BJ (cell line): ENCODE data around the gene COL2A1. TPM values are rescaled to one million over a fixed set of nuclear protein-coding genes. Genes with fewer than 3 reads are reported as not detected.

Experiments used
- CTCF ChIA-PET: fragments of 350-600 bp; formaldehyde crosslinking; extraction: SDS; loops from one replicate; lab custom pipeline; 2021; ENCODE audit warnings: antibody characterized with exemption, inconsistent platforms; lab: Yijun Ruan, JAX
- POLR2A ChIA-PET: fragments of 300-600 bp; sonication (Branson Sonifier 250); formaldehyde crosslinking; extraction: SDS; loops from one replicate; lab custom pipeline; 2021; ENCODE audit warnings: antibody characterized with exemption; lab: Charles Lee
- DNase-seq: peaks from one replicate; pipeline ENCODE4 v3.0.0-alpha.2; 2011; ENCODE audit warnings: low read depth
- H3K27me3 ChIP-seq: 2 replicates; pipeline ENCODE4 v1.6.0; 2011; ENCODE audit warnings: low read length; ENCODE audit not compliant: control insufficient read depth, insufficient read depth
- H3K36me3 ChIP-seq: 2 replicates; pipeline ENCODE4 v1.5.1; 2011; ENCODE audit warnings: low read length; ENCODE audit not compliant: control insufficient read depth, insufficient read depth
- H3K4me3 ChIP-seq: 2 replicates; pipeline ENCODE4 v1.5.1; 2011; ENCODE audit warnings: low read depth, mild to moderate bottlenecking, control low read depth, low read length
- polyA plus RNA-seq: library from polyadenylated mRNA; depleted of rRNA; stranded (reverse); fragments of >200 nt; gene quantifications from 2 replicates; pipeline ENCODE4 v1.2.3, GENCODE V29; 2011
- TF ChIP-seq, protein P1 (sequence below): IDR thresholded peaks from 2 replicates; pipeline ENCODE4 v1.5.1; 2011; ENCODE audit warnings: low read depth, mild to moderate bottlenecking, control low read depth, inconsistent platforms, low read length, moderate library complexity; ENCODE audit not compliant: insufficient read depth

Gene COL2A1
- polyA plus RNA-seq, 1 experiment, result not detected

DNA sequence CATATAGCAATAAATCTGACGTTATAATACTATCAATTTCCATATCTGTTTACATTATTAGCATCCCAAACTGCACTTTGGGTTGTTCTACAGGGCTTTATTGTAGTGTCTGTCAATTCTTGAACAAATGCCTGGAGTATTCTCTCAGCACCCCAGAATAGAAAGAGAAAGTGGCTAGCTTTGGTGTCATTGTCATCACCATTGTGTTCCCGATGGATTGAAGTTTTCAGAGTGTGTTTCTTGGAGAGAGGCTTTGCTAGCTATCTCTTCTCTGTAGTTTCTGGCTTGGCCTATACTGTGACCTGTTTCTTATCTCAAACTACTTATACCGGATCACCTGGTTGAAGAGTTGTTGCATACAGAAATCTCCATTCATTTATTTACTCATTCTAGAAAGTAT lies 34.4 kb downstream of the COL2A1 start:
- CTCF ChIA-PET, result interaction anchor here (0.9 to 1.9 kb wide), 2 partner anchors 11 to 15 kb away, joined by 3 to 5 read pairs; no protein-coding TSS in a partner anchor
- H3K4me3 ChIP-seq, result no peak overlapping the region

DNA sequence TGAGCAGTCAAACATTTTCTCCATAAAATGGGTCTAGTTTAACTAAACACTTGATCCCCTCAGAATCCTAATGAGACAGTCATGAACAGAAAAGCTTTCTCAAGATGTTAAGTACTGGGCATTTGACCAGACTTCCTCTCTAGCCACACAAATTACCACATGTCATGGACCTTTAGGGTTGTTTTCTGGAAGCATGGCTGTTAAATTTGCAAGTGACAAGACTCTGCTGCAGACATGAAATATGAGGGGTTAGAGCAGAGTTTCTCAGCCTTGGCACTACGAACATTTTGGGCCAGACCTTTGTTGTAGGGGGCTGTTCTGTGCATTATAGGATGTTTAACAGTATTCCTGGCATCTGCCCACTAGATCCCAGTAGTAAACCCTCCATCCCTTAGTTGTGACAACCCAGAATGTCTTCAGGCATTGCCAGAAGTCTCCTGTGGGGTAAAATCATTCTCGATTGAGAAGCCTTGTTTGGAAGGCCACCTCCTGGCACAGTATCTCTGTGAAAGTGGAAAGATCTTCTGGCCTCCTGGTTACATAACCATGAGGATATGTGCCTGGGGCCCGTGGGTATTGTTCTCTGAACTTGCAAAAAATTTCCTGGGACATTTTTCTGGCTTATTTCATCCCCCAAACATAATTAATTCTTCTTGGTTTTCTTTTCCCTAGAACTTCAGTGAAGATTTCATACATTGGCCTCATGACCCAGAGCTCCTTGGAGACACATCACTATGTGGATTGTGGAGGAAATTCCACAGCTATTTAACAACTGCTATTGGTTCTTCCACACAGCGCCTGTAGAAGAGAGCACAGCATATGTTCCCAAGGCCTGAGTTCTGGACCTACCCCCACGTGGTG lies 36.6 kb downstream of the COL2A1 start:
- H3K36me3 ChIP-seq, result 0 out of 2 replicates have a peak, but pooled peaks cover 2% of the 10 kb centered on the region
- CTCF ChIA-PET, result interaction anchor here (0.6 to 1.4 kb wide), 3 partner anchors 11 to 646 kb away, joined by 3 read pairs; no protein-coding TSS in a partner anchor
- TF ChIP-seq, protein P1, sequence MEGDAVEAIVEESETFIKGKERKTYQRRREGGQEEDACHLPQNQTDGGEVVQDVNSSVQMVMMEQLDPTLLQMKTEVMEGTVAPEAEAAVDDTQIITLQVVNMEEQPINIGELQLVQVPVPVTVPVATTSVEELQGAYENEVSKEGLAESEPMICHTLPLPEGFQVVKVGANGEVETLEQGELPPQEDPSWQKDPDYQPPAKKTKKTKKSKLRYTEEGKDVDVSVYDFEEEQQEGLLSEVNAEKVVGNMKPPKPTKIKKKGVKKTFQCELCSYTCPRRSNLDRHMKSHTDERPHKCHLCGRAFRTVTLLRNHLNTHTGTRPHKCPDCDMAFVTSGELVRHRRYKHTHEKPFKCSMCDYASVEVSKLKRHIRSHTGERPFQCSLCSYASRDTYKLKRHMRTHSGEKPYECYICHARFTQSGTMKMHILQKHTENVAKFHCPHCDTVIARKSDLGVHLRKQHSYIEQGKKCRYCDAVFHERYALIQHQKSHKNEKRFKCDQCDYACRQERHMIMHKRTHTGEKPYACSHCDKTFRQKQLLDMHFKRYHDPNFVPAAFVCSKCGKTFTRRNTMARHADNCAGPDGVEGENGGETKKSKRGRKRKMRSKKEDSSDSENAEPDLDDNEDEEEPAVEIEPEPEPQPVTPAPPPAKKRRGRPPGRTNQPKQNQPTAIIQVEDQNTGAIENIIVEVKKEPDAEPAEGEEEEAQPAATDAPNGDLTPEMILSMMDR, result no peak
- no peak overlapping the region for H3K4me3 ChIP-seq
- no peaks in the 10 kb centered on the region for H3K27me3 ChIP-seq
- DNase-seq, result no peak
- POLR2A ChIA-PET, result interaction anchor here (0.5 to 0.6 kb wide), 2 partner anchors 208 to 1040 kb away, joined by 4 to 5 read pairs; no protein-coding TSS in a partner anchor

More for the DNA sequence above, 34.4 kb downstream of the COL2A1 start:
- TF ChIP-seq, protein P1, result no peak
- Histone ChIP-seq H3K27me3 (no peaks in the 10 kb centered on the region), H3K36me3 (0 out of 2 replicates have a peak, but pooled peaks cover 2% of the 10 kb centered on the region)
- POLR2A ChIA-PET, result no interaction called here
- DNase-seq, result no peak

DNA sequence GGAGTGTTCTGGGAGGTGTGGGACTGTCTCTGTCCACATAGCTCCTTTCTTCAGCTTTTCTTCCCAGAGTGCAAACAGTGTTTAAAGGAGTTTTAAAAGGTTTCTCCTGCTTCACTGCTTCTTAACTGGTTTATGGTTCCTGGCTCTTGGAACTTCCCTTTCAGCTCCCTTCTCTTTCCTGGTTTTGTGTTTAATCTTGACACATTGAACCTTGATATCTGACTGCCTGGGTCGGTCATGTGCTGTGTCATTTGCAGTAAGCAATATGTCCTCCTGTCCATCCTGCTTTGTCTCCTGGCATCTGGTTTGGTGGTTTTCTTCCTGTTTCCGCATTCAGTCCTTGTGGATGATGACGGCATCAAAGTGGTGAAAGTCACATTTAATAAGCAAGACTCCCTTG lies 38.7 kb downstream of the COL2A1 start:
- H3K36me3 ChIP-seq, result 0 out of 2 replicates have a peak, but pooled peaks cover 2% of the 10 kb centered on the region
- CTCF ChIA-PET, result interaction anchor here (3.2 to 6.0 kb wide), 2 partner anchors 14 kb away, joined by 10 to 85 read pairs; no protein-coding TSS in a partner anchor
- POLR2A ChIA-PET, result no interaction called here
- DNase-seq, result no peak
- 0 out of 2 replicates have a peak, but pooled peaks cover 3% of the 10 kb centered on the region for H3K27me3 ChIP-seq
- no peak overlapping the region for H3K4me3 ChIP-seq
- TF ChIP-seq, protein P1, result no peak

DNA sequence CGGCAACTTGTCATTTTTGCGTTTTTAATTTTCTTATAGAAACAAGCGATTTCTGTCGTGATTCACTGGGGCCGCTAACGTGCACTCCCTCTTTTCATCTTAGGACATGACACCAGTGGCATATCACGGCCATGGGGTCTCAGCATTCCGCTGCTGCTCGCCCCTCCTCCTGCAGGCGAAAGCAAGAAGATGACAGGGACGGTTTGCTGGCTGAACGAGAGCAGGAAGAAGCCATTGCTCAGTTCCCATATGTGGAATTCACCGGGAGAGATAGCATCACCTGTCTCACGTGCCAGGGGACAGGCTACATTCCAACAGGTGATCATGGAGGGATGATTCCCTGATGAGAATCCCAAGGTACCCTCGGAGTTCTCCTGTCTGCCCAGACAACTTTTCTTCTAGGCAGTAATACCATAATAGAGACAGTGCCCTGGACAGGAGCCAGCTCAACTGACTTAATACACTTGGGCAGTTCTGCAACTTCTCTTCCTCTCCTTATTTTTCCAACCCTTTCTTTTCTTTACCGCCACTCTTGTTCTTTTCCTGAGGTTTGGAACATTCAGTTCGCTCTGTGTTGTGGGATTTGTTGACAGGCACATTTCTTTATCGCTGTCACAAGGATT lies 40.1 kb downstream of the COL2A1 start:
- TF ChIP-seq, protein P1, result no peak
- ChIA-PET CTCF (interaction anchor here (0.6 to 6.0 kb wide), 24 partner anchors 12 to 248 kb away, joined by 3 to 85 read pairs (median 4); partner anchors contain the start of gene VDR), POLR2A (no interaction called here)
- Histone ChIP-seq H3K27me3 (peaks cover 4% of the 10 kb centered on the region; the same call in 1 of the 2 replicates), H3K36me3 (0 out of 2 replicates have a peak, but pooled peaks cover 2% of the 10 kb centered on the region), H3K4me3 (peak overlapping the region; percentile 93)
- no peak for DNase-seq
